ENCODE data around the gene MFSD6. TPM values are rescaled to one million over a fixed set of nuclear protein-coding genes. Genes with fewer than 3 reads are reported as not detected.

MFSD6 gene
- total RNA-seq, 1 donor from 2014 or later = 37.4 TPM

- no peak for FAIRE-seq
Observed at GRCh38 chr2:190468814-190469569, 60.8 kb downstream of the MFSD6 start.

DNA sequence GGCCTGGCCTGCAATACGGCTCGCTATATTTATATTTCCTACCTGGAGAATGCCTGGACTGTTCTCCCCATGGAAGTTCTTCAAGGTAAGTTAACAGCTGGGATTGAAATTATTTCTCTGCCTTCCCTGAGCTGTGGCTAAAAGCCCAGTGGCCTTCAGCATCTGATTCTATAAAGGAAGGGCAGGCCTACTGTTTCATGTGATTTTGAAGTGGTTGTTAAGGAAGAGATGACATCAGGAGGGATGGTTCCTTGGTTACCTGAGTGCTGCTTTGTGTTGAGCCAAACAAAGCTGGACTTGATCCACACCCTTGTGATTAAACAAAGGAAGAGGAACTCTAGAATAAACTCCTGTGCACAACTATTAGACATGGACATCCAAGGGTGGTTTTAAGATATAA lies 61.6 kb downstream of the MFSD6 start:
- Histone ChIP-seq H3K27me3 (ENCODE audit: control insufficient read depth, insufficient read depth, low read length) (no peaks in the 10 kb centered on the region), H3K4me3 (ENCODE audit: low read depth, low read length) (no peak overlapping the region), H3K36me3 (ENCODE audit: control insufficient read depth, insufficient read depth, low read length) (peaks cover 3% of the 10 kb centered on the region)
- DNase-seq (ENCODE audit: low read depth) (peak; percentile 96), FAIRE-seq (peak; percentile 13)
- TF ChIP-seq, protein P1, sequence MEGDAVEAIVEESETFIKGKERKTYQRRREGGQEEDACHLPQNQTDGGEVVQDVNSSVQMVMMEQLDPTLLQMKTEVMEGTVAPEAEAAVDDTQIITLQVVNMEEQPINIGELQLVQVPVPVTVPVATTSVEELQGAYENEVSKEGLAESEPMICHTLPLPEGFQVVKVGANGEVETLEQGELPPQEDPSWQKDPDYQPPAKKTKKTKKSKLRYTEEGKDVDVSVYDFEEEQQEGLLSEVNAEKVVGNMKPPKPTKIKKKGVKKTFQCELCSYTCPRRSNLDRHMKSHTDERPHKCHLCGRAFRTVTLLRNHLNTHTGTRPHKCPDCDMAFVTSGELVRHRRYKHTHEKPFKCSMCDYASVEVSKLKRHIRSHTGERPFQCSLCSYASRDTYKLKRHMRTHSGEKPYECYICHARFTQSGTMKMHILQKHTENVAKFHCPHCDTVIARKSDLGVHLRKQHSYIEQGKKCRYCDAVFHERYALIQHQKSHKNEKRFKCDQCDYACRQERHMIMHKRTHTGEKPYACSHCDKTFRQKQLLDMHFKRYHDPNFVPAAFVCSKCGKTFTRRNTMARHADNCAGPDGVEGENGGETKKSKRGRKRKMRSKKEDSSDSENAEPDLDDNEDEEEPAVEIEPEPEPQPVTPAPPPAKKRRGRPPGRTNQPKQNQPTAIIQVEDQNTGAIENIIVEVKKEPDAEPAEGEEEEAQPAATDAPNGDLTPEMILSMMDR (IDR thresholded peaks at IDR 0.05; ENCODE audit: insufficient read depth, low read length, severe bottlenecking) = no peak

More at GRCh38 chr2:190468814-190469569, 60.8 kb downstream of the MFSD6 start:
- H3K4me3 ChIP-seq (ENCODE audit: low read depth, low read length) = no peak overlapping the region
- TF ChIP-seq, protein P1 (IDR thresholded peaks at IDR 0.05; ENCODE audit: insufficient read depth, low read length, severe bottlenecking) = no peak
- peaks cover 3% of the 10 kb centered on the region for H3K36me3 ChIP-seq (ENCODE audit: control insufficient read depth, insufficient read depth, low read length)
- DNase-seq (ENCODE audit: low read depth) = peak; percentile 92
- no peaks in the 10 kb centered on the region for H3K27me3 ChIP-seq (ENCODE audit: control insufficient read depth, insufficient read depth, low read length)

- peaks cover 3% of the 10 kb centered on the region for H3K36me3 ChIP-seq (ENCODE audit: control insufficient read depth, insufficient read depth, low read length)
- no peak for DNase-seq (ENCODE audit: low read depth)
- no peak for FAIRE-seq
- TF ChIP-seq, protein P1 (IDR thresholded peaks at IDR 0.05; ENCODE audit: insufficient read depth, low read length, severe bottlenecking) = no peak
- no peak overlapping the region for H3K4me3 ChIP-seq (ENCODE audit: low read depth, low read length)
- no peaks in the 10 kb centered on the region for H3K27me3 ChIP-seq (ENCODE audit: control insufficient read depth, insufficient read depth, low read length)
Observed at GRCh38 chr2:190470256-190470826, 62.2 kb downstream of the MFSD6 start.

GRCh38 chr2:190477661-190478454 lies 69.7 kb downstream of the MFSD6 start:
- Histone ChIP-seq H3K27me3 (ENCODE audit: control insufficient read depth, insufficient read depth, low read length) (no peaks in the 10 kb centered on the region), H3K4me3 (ENCODE audit: low read depth, low read length) (no peak overlapping the region), H3K36me3 (ENCODE audit: control insufficient read depth, insufficient read depth, low read length) (no peaks in the 10 kb centered on the region)
- FAIRE-seq (no peak), DNase-seq (ENCODE audit: low read depth) (no peak)
- TF ChIP-seq, protein P1 (IDR thresholded peaks at IDR 0.05; ENCODE audit: insufficient read depth, low read length, severe bottlenecking) = no peak

- TF ChIP-seq, protein P1 (IDR thresholded peaks at IDR 0.05; ENCODE audit: insufficient read depth, low read length, severe bottlenecking) = no peak
- no peak for FAIRE-seq
- no peak overlapping the region for H3K4me3 ChIP-seq (ENCODE audit: low read depth, low read length)
Observed at GRCh38 chr2:190478572-190479195, 70.5 kb downstream of the MFSD6 start.

More at GRCh38 chr2:190478572-190479195, 70.5 kb downstream of the MFSD6 start:
- no peaks in the 10 kb centered on the region for H3K27me3 ChIP-seq (ENCODE audit: control insufficient read depth, insufficient read depth, low read length)
- no peaks in the 10 kb centered on the region for H3K36me3 ChIP-seq (ENCODE audit: control insufficient read depth, insufficient read depth, low read length)
- DNase-seq (ENCODE audit: low read depth) = no peak
